GM15510 (cell line): ENCODE measurements around the gene PRPF6.

Experiments used
- POLR2A ChIP-seq: IDR thresholded peaks from 3 replicates; pipeline ENCODE4 v1.6.1; 2011; ENCODE audit warnings: borderline replicate concordance; ENCODE audit not compliant: insufficient read length; ENCODE audit errors: extremely low read depth

Gene PRPF6

GRCh38 chr20:64049878-64050260 lies 68.9 kb downstream of the PRPF6 start:
- no peak for TF ChIP-seq POLR2A

DNA sequence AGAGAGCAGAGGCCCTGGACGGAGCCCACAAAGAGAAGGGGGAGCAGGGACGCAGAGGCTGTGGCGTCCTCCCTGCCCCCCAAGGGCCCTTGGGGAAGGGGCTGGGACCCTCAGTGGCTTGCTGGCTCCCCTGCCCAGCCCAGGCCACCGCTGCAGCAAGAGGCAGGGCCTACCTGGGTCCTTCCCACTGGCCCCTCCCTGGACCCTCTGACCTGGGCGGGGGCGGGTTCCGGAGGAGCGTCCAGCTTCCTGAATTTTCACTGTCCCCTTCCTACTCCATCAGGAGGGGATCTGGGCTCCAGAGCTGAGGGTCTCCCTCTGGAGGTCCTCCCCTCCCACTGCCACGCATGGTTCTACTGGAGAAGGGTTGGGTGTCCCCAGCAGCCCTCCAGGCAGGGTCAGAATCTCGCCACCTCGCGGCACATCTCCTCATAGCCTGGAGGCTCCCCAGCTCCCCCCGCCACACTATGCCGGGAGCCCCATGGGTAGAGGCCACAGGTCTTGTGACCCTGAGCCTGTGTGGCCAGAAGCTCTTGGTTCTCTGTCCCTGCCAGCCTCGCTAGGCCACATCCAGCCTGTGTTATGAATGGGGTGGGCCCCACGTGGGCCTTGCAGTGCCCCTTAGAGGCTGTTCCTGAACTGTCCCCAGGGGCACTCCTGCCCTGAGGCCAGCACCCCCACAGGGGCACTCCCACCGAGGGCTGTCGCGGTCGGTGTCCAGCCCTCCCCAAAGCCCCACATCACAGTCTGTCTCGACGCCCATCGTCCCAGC lies 69.5 kb downstream of the PRPF6 start:
- no peak for TF ChIP-seq POLR2A

GRCh38 chr20:64051033-64051452 lies 70.1 kb downstream of the PRPF6 start:
- no peak for TF ChIP-seq POLR2A

GRCh38 chr20:64051561-64052325 lies 70.8 kb downstream of the PRPF6 start:
- TF ChIP-seq POLR2A: no peak

DNA sequence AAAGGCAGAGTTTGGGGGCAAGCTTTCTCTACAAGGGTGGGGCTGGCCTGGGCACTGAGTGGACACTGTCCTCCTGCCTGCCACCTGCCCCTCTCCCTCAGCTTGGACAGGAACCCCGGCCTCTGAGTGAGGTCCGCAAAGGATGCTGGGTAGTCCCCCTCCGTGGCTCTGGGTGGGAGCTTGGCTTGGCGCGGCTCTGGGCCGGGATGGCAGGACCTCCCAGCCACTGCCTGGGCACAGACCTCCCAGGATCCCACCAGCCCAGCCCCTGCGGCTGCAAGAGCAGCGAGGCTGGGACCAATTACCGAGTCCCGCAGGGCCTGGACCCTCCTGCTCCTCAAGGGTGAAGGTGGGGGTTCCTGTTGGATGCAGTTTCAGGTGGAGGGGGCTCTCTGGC lies 71.4 kb downstream of the PRPF6 start:
- TF ChIP-seq POLR2A: no peak

DNA sequence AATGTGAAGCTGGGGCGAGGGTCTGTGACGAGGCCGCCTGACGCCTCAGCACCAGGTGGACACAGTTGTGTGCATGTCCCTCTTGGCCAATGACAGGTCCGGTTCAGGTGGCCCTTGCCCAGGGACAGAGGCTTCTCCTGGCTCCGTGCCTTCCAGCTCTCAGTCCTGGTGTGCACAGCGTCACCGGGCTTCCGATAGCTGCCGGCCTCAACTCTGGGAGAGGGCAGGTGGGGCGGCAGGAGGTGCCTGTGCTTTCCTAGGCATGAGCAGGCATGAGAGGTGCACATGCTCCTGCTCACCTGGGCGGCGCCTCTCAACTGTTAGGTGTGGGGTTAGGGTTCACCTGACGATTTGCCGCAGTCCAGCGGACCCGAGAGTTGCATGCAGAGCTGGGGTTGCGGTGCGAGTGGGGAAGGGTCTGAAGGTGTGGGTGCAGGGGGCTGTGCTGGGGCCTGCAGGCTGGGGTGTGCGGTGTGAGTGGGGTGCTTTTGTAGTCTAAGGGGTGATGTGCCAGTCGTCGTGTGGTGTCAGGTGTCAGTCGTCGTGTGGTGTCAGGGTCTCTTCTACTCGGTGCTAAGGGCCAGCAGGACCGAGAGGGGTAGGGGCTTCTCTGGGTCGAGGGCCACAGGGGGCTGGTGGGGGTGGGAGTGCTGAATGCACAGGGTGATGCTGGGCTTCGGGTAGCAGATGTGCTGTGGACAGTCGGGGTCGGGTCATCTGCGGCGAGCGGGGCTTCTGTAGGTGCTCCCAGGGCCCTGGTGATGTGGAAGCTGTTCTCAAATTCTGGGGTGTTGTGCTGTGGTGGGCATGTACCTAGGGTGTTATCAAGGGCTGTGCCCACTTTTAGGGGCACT lies 72.3 kb downstream of the PRPF6 start:
- TF ChIP-seq POLR2A: no peak

GRCh38 chr20:64053841-64054661 lies 73.1 kb downstream of the PRPF6 start:
- TF ChIP-seq POLR2A: no peak

DNA sequence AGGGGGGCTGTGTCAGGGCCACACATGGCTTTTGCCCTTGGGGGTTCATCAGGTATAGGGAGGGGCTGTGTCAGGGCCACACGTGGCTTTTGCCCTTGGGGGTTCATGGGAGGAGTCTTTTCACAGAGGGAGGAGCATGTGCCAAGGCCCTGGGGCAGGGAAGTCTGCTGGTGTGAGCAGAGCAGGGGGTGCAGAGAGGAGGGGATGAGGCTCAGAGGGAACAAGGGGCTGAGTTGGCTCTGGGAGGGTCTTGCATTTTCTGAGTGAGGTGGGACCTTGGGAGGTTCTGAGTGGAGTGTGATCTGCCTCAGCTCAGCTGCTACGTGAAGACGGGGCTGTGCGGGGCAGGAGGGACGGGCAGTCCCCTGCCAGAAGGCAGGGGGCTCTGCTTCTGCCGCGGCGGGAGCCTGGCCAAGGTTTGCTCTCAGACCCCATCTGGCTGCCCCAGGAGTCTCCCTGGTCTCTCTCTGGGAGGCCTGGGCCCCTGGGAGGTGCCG lies 74.5 kb downstream of the PRPF6 start:
- no peak for TF ChIP-seq POLR2A

GRCh38 chr20:64055893-64056638 lies 75.1 kb downstream of the PRPF6 start:
- TF ChIP-seq POLR2A: no peak

DNA sequence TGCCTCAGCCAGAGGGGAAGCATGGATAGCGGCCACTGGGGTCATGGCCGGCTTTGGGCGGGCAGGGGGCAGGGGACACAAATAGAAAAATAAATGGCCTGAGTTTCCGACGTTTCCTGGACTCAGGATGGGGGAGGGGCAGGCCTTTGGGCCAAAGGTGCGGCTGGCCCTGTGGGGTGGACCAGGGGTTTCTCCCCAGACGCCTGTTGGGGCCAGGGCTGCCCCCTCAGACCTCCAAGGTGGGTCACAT lies 75.6 kb downstream of the PRPF6 start:
- TF ChIP-seq POLR2A: no peak

- TF ChIP-seq POLR2A: no peak
Measured at GRCh38 chr20:64056889-64057627, 76.1 kb downstream of the PRPF6 start.

DNA sequence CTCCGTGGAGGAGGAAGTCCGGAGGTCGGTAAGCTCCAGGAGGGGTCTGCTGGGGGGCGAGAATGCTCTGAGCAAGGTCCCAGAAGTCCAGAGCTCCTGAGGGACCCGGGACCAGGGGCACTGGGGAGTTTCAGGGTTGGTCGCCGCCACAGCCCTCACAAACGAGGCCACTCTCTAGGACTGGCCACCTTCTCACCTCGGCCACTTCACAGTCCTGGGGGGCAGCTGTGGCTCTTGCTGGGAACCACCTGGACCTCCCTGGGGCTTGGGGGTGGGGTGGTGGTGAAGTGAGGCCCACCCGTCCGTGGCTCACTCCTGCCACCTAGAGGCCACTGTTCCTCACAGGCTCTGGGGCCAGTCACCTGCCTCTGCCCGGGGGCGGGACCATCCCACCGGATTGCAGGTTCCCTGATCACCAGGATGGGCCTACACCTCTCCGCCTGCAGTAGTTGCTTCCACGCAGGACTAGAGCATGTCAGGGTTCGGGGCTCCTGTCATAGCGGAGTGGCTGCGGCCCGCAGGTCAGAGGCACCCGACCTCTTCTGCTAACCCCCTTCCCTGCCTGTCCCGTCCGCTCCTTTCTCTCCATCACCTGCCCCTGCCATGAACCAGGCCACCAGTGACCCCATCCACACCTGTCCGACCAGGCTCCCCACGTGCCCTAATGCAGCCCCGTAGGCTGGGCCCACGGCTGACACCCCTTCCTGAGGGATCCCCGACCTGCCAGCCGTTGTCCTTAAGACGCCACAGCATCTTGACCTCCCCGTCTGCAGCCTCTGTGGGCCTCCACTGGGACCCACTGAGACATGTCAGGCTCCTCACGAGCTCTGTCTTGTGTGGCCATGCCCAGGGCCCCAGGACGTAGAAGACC lies 76.9 kb downstream of the PRPF6 start:
- no peak for TF ChIP-seq POLR2A
